NCI-H748 (cell line): ENCODE results near the gene TXNL4A.

Experiments used
- DNase-seq: peaks from one replicate; lab custom pipeline; 2025; ENCODE audit not compliant: unreplicated experiment; lab: John Stamatoyannopoulos, UW

The TXNL4A gene

GRCh38 chr18:79949697-79950487, 38.5 kb downstream of the TXNL4A start:
- no peak for DNase-seq

GRCh38 chr18:79948719-79949411, 39.5 kb downstream of the TXNL4A start:
- DNase-seq = no peak

- DNase-seq = no peak
Measured at GRCh38 chr18:79947881-79948610, 40.3 kb downstream of the TXNL4A start.

GRCh38 chr18:79947054-79947755, 41.2 kb downstream of the TXNL4A start:
- no peak for DNase-seq

GRCh38 chr18:79945118-79946042, 43.0 kb downstream of the TXNL4A start:
- no peak for DNase-seq

GRCh38 chr18:79944746-79945117, 43.6 kb downstream of the TXNL4A start:
- no peak for DNase-seq

GRCh38 chr18:79944126-79944731, 44.1 kb downstream of the TXNL4A start:
- DNase-seq = no peak

- DNase-seq = no peak
Measured at GRCh38 chr18:79943608-79944125, 44.7 kb downstream of the TXNL4A start.

- no peak for DNase-seq
Measured at GRCh38 chr18:79942786-79943607, 45.4 kb downstream of the TXNL4A start.

- DNase-seq = no peak
Measured at GRCh38 chr18:79942211-79942610, 46.2 kb downstream of the TXNL4A start.

- no peak for DNase-seq
Measured at GRCh38 chr18:79941473-79942119, 46.8 kb downstream of the TXNL4A start.

- no peak for DNase-seq
Measured at GRCh38 chr18:79940814-79941472, 47.4 kb downstream of the TXNL4A start.

- DNase-seq = no peak
Measured at GRCh38 chr18:79940126-79940813, 48.1 kb downstream of the TXNL4A start.

GRCh38 chr18:79939096-79939495, 49.3 kb downstream of the TXNL4A start:
- no peak for DNase-seq

- no peak for DNase-seq
Measured at GRCh38 chr18:79938196-79938595, 50.2 kb downstream of the TXNL4A start.

GRCh38 chr18:79937103-79937860, 51.1 kb downstream of the TXNL4A start:
- DNase-seq = no peak
